ENCODE data around the gene MAD2L1.

MAD2L1 gene

DNA sequence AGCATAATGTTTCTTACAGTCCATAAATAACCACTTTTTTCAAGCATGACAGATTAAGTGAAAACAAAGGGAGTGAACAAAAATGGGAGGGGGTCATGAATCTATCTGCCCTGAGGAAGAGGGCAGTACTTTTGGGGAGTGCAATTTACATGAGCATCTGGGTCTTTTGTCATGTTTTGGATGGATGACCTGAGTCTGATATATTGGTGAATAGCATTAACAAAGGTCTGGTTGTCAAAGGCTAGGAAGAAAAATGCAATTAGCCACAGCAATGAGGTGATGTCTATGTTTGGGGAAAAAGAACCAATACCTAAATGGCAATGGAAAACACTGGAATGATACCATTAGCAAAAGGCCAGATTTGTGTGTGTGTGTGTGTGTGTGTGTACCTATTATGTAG is 15.1 kb upstream of the MAD2L1 start:
- TF ChIP-seq CTCF (IDR thresholded peaks at IDR 0.05; ENCODE audit: insufficient read depth, low read length, poor library complexity, severe bottlenecking) = no peak
- no peaks in the 10 kb centered on the region for H3K36me3 ChIP-seq (ENCODE audit: control insufficient read depth, insufficient read depth, low read length)
- no peak overlapping the region for H3K4me3 ChIP-seq (replicated peaks; ENCODE audit: low read depth, low read length)
- H3K27me3 ChIP-seq (replicated peaks; ENCODE audit: control insufficient read depth, insufficient read depth, low read length) = no peaks in the 10 kb centered on the region
- no peak for DNase-seq (ENCODE audit: extremely low read depth, insufficient read length)

- no peak for TF ChIP-seq CTCF (IDR thresholded peaks at IDR 0.05; ENCODE audit: insufficient read depth, low read length, poor library complexity, severe bottlenecking)
- no peak for DNase-seq (ENCODE audit: extremely low read depth, insufficient read length)
- Histone ChIP-seq H3K4me3 (replicated peaks; ENCODE audit: low read depth, low read length) (no peak overlapping the region), H3K27me3 (replicated peaks; ENCODE audit: control insufficient read depth, insufficient read depth, low read length) (no peaks in the 10 kb centered on the region), H3K36me3 (ENCODE audit: control insufficient read depth, insufficient read depth, low read length) (no peaks in the 10 kb centered on the region)
These were observed 13.9 kb upstream of the MAD2L1 start for GRCh38 chr4:120080533-120080932.

DNA sequence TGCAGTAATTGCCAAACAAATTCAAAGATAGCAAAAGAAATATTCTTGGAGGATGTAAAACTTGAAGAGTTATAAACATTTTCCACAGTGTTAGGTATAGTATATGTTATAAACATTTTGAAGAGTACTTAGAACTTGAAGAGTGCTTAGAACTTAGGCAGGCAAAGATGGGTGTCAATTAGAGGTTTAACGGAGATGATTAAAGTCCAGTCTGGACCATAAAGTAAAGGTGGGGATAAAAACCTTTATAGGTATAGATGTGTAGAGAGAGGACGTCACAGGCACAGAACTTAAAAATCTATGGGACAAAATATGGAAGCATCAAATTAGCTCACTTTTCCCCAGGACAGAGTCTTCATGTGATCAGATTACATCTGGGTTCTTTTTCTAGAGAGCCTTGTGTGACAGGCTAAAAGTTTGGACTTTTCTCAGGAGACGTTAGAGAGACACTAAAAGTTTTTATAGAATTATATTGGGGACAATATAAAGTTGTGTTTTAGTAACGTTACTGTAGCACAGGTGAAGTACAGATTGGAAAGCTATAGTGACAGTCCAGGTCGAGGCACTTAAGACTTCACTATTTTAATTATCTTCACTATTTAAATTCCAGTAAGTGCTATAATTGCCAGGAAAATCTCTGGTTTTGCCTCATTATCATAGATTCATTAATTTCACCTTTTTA is 13.3 kb upstream of the MAD2L1 start:
- no peak for TF ChIP-seq CTCF (IDR thresholded peaks at IDR 0.05; ENCODE audit: insufficient read depth, low read length, poor library complexity, severe bottlenecking)
- no peaks in the 10 kb centered on the region for H3K36me3 ChIP-seq (ENCODE audit: control insufficient read depth, insufficient read depth, low read length)
- no peak overlapping the region for H3K4me3 ChIP-seq (replicated peaks; ENCODE audit: low read depth, low read length)
- no peak for DNase-seq (ENCODE audit: extremely low read depth, insufficient read length)
- H3K27me3 ChIP-seq (replicated peaks; ENCODE audit: control insufficient read depth, insufficient read depth, low read length) = no peaks in the 10 kb centered on the region

DNA sequence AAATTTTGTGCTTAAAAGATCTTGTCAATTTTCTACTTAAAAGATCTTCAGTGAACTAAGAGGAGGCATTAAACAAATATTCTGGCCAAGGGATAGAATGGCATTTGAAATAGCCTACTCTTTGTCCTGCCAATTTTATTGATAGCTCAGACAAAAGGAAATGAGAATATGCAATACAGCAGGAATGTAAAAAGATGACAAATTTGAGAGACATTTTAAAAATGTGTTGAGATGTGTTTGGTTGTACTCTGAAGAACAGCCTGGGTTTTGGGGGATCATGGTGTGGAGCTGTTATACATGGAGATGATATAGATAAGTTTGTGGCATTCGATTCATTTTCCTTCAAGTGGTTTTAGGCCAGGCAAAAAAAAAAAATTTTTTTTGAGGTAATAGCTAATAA is 11.6 kb upstream of the MAD2L1 start:
- Histone ChIP-seq H3K4me3 (replicated peaks; ENCODE audit: low read depth, low read length) (no peak overlapping the region), H3K27me3 (replicated peaks; ENCODE audit: control insufficient read depth, insufficient read depth, low read length) (no peaks in the 10 kb centered on the region), H3K36me3 (ENCODE audit: control insufficient read depth, insufficient read depth, low read length) (no peaks in the 10 kb centered on the region)
- no peak for DNase-seq (ENCODE audit: extremely low read depth, insufficient read length)
- no peak for TF ChIP-seq CTCF (IDR thresholded peaks at IDR 0.05; ENCODE audit: insufficient read depth, low read length, poor library complexity, severe bottlenecking)

- H3K36me3 ChIP-seq (ENCODE audit: control insufficient read depth, insufficient read depth, low read length) = no peaks in the 10 kb centered on the region
- H3K4me3 ChIP-seq (replicated peaks; ENCODE audit: low read depth, low read length) = no peak overlapping the region
- no peaks in the 10 kb centered on the region for H3K27me3 ChIP-seq (replicated peaks; ENCODE audit: control insufficient read depth, insufficient read depth, low read length)
- TF ChIP-seq CTCF (IDR thresholded peaks at IDR 0.05; ENCODE audit: insufficient read depth, low read length, poor library complexity, severe bottlenecking) = peak; percentile 34
- DNase-seq (ENCODE audit: extremely low read depth, insufficient read length) = peak; percentile 15
These were observed 4.6 kb upstream of the MAD2L1 start for GRCh38 chr4:120071192-120071795.
